T-cell (primary cell): ENCODE measurements around the gene TAF11. TPM values are rescaled to one million over a fixed set of nuclear protein-coding genes. Genes with fewer than 3 reads are reported as not detected.

Experiments used
- ATAC-seq, 4 experiments: fragments of 200-7000 bp in 3 of 4; fragments of 150-1000 bp in 1 of 4; cut with Tn5 transposase; replicated peaks in 1 of 4; 1 replicate in 3 of 4; 2 replicates in 1 of 4; pipeline ENCODE4 v1.10.0; 2021; ENCODE audit warnings: moderate library complexity in 3 of 4, mild to moderate bottlenecking in 2 of 4, moderate number of reproducible peaks in 1 of 4
- CTCF ChIA-PET, 2 donors: fragments of 300-600 bp; sonication (Branson Sonifier 250); formaldehyde crosslinking; loops; one replicate each; lab custom pipeline; 2022; ENCODE audit warnings: antibody characterized with exemption in 2 of 2; lab: Charles Lee
- POLR2A ChIA-PET, 2 donors: fragments of 300-600 bp; sonication (Branson Sonifier 250); formaldehyde crosslinking; loops; one replicate each; lab custom pipeline; 2022; ENCODE audit warnings: antibody characterized with exemption in 2 of 2; lab: Charles Lee
- DNase-seq, 35 experiments: peaks; one replicate each; pipeline versions ENCODE4 v3.0.0 to v3.0.0-alpha.2; 2013 to 2023
- H3K27ac ChIP-seq: one replicate; pipeline ENCODE4 v1.5.1; 2013; ENCODE audit warnings: low read length
- H3K27me3 ChIP-seq, 2 experiments: replicated peaks in 1 of 2; 1 replicate in 1 of 2; 2 replicates in 1 of 2; pipeline versions ENCODE4 v1.6.1 to v1.7.0; 2013; ENCODE audit warnings: low read length in 1 of 2, mixed read lengths in 1 of 2; ENCODE audit not compliant: control insufficient read depth in 2 of 2, insufficient read depth in 2 of 2; ENCODE audit errors: extremely low read depth in 1 of 2
- H3K36me3 ChIP-seq, 2 donors: 1 replicate in 1 of 2; 2 replicates in 1 of 2; pipeline versions ENCODE4 v1.6.1 to v1.7.0; 2013; ENCODE audit warnings: low read length in 1 of 2; ENCODE audit not compliant: control insufficient read depth in 2 of 2, insufficient read depth in 1 of 2; ENCODE audit errors: extremely low read depth in 1 of 2
- H3K4me1 ChIP-seq, 2 experiments: 1 replicate in 1 of 2; 2 replicates in 1 of 2; pipeline versions ENCODE4 v1.6.1 to v1.7.0; 2013; ENCODE audit warnings: low read length in 2 of 2, mixed read lengths in 1 of 2; ENCODE audit not compliant: insufficient read depth in 2 of 2, control insufficient read depth in 1 of 2; ENCODE audit errors: extremely low read depth in 1 of 2
- H3K4me3 ChIP-seq, 2 donors: 1 replicate in 1 of 2; 2 replicates in 1 of 2; pipeline versions ENCODE4 v1.5.1 to v1.7.0; 2013; ENCODE audit warnings: mild to moderate bottlenecking in 2 of 2, low read length in 1 of 2, moderate library complexity in 1 of 2; ENCODE audit not compliant: control insufficient read depth in 1 of 2; ENCODE audit errors: extremely low read depth in 1 of 2
- H3K9me3 ChIP-seq: 2 replicates; pipeline ENCODE4 v1.7.0; 2013
- H3K27ac Mint-ChIP-seq, 2 donors: one replicate each; pipeline ENCODE4 v1.8.0; 2020 to 2021; ENCODE audit warnings: mild to moderate bottlenecking in 2 of 2, mixed read lengths in 2 of 2
- H3K27me3 Mint-ChIP-seq, 2 donors: one replicate each; pipeline ENCODE4 v1.8.0; 2021 to 2022; ENCODE audit warnings: mixed read lengths in 2 of 2
- H3K36me3 Mint-ChIP-seq: one replicate; pipeline ENCODE4 v1.8.0; 2021; ENCODE audit warnings: mixed read lengths
- H3K4me1 Mint-ChIP-seq, 3 donors: one replicate each; pipeline ENCODE4 v1.8.0; 2020 to 2022; ENCODE audit warnings: mixed read lengths in 3 of 3, mild to moderate bottlenecking in 1 of 3
- H3K4me3 Mint-ChIP-seq, 3 donors: one replicate each; pipeline ENCODE4 v1.8.0; 2020 to 2022; ENCODE audit warnings: mild to moderate bottlenecking in 3 of 3, mixed read lengths in 3 of 3, moderate library complexity in 3 of 3
- H3K9me3 Mint-ChIP-seq, 3 donors: one replicate each; pipeline ENCODE4 v1.8.0; 2020 to 2022; ENCODE audit warnings: mixed read lengths in 3 of 3
- WGBS: methylation state at CpG from one replicate; pipeline ENCODE4 v1.1.5; 2013; ENCODE audit warnings: missing lambda C conversion rate; ENCODE audit not compliant: insufficient coverage; 5-methylcytosine and 5-hydroxymethylcytosine counted together
- total RNA-seq, 35 experiments: library from RNA in 6 of 35; stranded (reverse) in 6 of 35; fragments of 120-200 nt in 1 of 35; gene quantifications; one replicate each; pipeline versions ENCODE4 v1.2.1 to v1.2.4 and lab custom pipeline; 2013 to 2026

Gene TAF11
- total RNA-seq, 5 donors from 2014 or later (not counting 1 experiment from before 2014, with no cell fraction given): 22.7 to 35.1 (median 25.7) TPM

- H3K36me3 ChIP-seq: peaks cover 16 to 80% of the 10 kb centered on the region in 2 donors
- H3K27ac ChIP-seq: no peak overlapping the region
- no peaks in the 10 kb centered on the region for H3K4me1 ChIP-seq
- H3K4me3 ChIP-seq: no peak overlapping the region
- no peaks in the 10 kb centered on the region for H3K9me3 Mint-ChIP-seq
- H3K9me3 ChIP-seq: no peaks in the 10 kb centered on the region
- no CpG with 5 or more reads among the region's 3 CpGs for WGBS
- POLR2A ChIA-PET: no interaction called here
- no peaks in the 10 kb centered on the region for H3K27me3 Mint-ChIP-seq
- CTCF ChIA-PET: no interaction called here
- H3K27me3 ChIP-seq: no peaks in the 10 kb centered on the region
- no peaks in the 10 kb centered on the region for H3K4me1 Mint-ChIP-seq
- no peak overlapping the region for H3K27ac Mint-ChIP-seq
- DNase-seq (no peak), ATAC-seq (no peak)
- H3K4me3 Mint-ChIP-seq: no peak overlapping the region
- peaks cover 28% of the 10 kb centered on the region for H3K36me3 Mint-ChIP-seq
These were observed 11.4 kb downstream of the TAF11 start for GRCh38 chr6:34876472-34876871.

GRCh38 chr6:34875292-34876213 lies 12.3 kb downstream of the TAF11 start:
- Histone ChIP-seq H3K27me3 (no peaks in the 10 kb centered on the region), H3K4me3 (no peak overlapping the region), H3K4me1 (no peaks in the 10 kb centered on the region), H3K36me3 (peaks cover 25 to 89% of the 10 kb centered on the region in 2 donors), H3K27ac (no peak overlapping the region), H3K9me3 (no peaks in the 10 kb centered on the region)
- ChIA-PET POLR2A (interaction anchor here in 1 of 2 donors (1.0 kb wide), 1 partner anchor 13 kb away, joined by 4 read pairs; the partner anchor contains the start of genes ANKS1A and TAF11), CTCF (no interaction called here)
- Mint-ChIP-seq H3K4me1 (no peaks in the 10 kb centered on the region), H3K27ac (peak overlapping the region; percentile 32 to 39), H3K9me3 (no peaks in the 10 kb centered on the region), H3K27me3 (no peaks in the 10 kb centered on the region), H3K4me3 (no peak overlapping the region), H3K36me3 (peaks cover 38% of the 10 kb centered on the region)
- DNase-seq: no peak
- no peak for ATAC-seq
- WGBS: no CpG with 5 or more reads among the region's 4 CpGs

GRCh38 chr6:34872332-34872731 lies 15.5 kb downstream of the TAF11 start:
- Mint-ChIP-seq H3K9me3 (no peaks in the 10 kb centered on the region), H3K36me3 (peaks cover 33% of the 10 kb centered on the region), H3K27me3 (no peaks in the 10 kb centered on the region), H3K27ac (peak overlapping the region in 1 of 2 donors; percentile 6), H3K4me1 (no peaks in the 10 kb centered on the region), H3K4me3 (no peak overlapping the region)
- Histone ChIP-seq H3K4me1 (no peaks in the 10 kb centered on the region), H3K9me3 (no peaks in the 10 kb centered on the region), H3K27ac (no peak overlapping the region), H3K36me3 (peaks cover 25 to 73% of the 10 kb centered on the region in 2 donors), H3K27me3 (no peaks in the 10 kb centered on the region), H3K4me3 (no peak overlapping the region)
- ATAC-seq: no peak
- 100% methylated on average over 1 of the region's 1 CpG for WGBS
- POLR2A ChIA-PET: no interaction called here
- CTCF ChIA-PET: interaction anchor here in 1 of 2 donors (0.5 kb wide), 1 partner anchor 674 kb away, joined by 4 read pairs; no protein-coding TSS in a partner anchor
- DNase-seq: no peak

- POLR2A ChIA-PET: no interaction called here
- Mint-ChIP-seq H3K27me3 (no peaks in the 10 kb centered on the region), H3K36me3 (peaks cover 36% of the 10 kb centered on the region), H3K4me1 (no peaks in the 10 kb centered on the region), H3K4me3 (no peak overlapping the region), H3K27ac (no peak overlapping the region), H3K9me3 (no peaks in the 10 kb centered on the region)
- Histone ChIP-seq H3K4me3 (no peak overlapping the region), H3K27me3 (no peaks in the 10 kb centered on the region), H3K9me3 (no peaks in the 10 kb centered on the region), H3K36me3 (peaks cover 26 to 72% of the 10 kb centered on the region in 2 donors), H3K4me1 (no peaks in the 10 kb centered on the region), H3K27ac (no peak overlapping the region)
- DNase-seq (no peak), ATAC-seq (no peak)
- WGBS: 50% methylated on average over 1 of the region's 4 CpGs
- CTCF ChIA-PET: no interaction called here
These were observed 16.0 kb downstream of the TAF11 start for GRCh38 chr6:34871853-34872252.

GRCh38 chr6:34867484-34867883 lies 20.4 kb downstream of the TAF11 start:
- Mint-ChIP-seq H3K36me3 (peaks cover 43% of the 10 kb centered on the region), H3K9me3 (no peaks in the 10 kb centered on the region), H3K27ac (no peak overlapping the region), H3K4me3 (no peak overlapping the region), H3K4me1 (no peaks in the 10 kb centered on the region), H3K27me3 (no peaks in the 10 kb centered on the region)
- ChIA-PET POLR2A (no interaction called here), CTCF (no interaction called here)
- Histone ChIP-seq H3K4me1 (no peaks in the 10 kb centered on the region), H3K9me3 (no peaks in the 10 kb centered on the region), H3K4me3 (no peak overlapping the region), H3K27me3 (no peaks in the 10 kb centered on the region), H3K27ac (no peak overlapping the region), H3K36me3 (peaks cover 16 to 38% of the 10 kb centered on the region in 2 donors)
- WGBS: 94% methylated on average over 3 of the region's 3 CpGs
- no peak for DNase-seq
- ATAC-seq: no peak

- Mint-ChIP-seq H3K27me3 (no peaks in the 10 kb centered on the region), H3K4me3 (no peak overlapping the region), H3K9me3 (no peaks in the 10 kb centered on the region), H3K27ac (no peak overlapping the region), H3K4me1 (no peaks in the 10 kb centered on the region), H3K36me3 (peaks cover 37% of the 10 kb centered on the region)
- no peak overlapping the region for H3K4me3 ChIP-seq
- ChIA-PET POLR2A (no interaction called here), CTCF (no interaction called here)
- ATAC-seq (no peak), DNase-seq (no peak)
- no CpG with 5 or more reads among the region's 3 CpGs for WGBS
- H3K4me1 ChIP-seq: no peaks in the 10 kb centered on the region
- peaks cover 15 to 28% of the 10 kb centered on the region in 2 donors for H3K36me3 ChIP-seq
- H3K9me3 ChIP-seq: no peaks in the 10 kb centered on the region
- no peaks in the 10 kb centered on the region for H3K27me3 ChIP-seq
- no peak overlapping the region for H3K27ac ChIP-seq
These were observed 21.3 kb downstream of the TAF11 start for GRCh38 chr6:34866509-34866908.
